Smooth muscle cell (in vitro differentiated cells): ENCODE results near the gene ING3. TPM values are rescaled to one million over a fixed set of nuclear protein-coding genes. Genes with fewer than 3 reads are reported as not detected.
"Not testable (repeated sequence)": the region's sequence is repeated elsewhere in the genome, so short reads cannot be mapped to it uniquely, and the experiment has no call there.

ENCODE experiments used
- DNase-seq: peaks from one replicate; lab custom pipeline; 2025; ENCODE audit not compliant: unreplicated experiment; lab: John Stamatoyannopoulos, UW
- H2AFZ ChIP-seq: fragments of 200-600 bp; sonication (generic); 2 replicates; pipeline ENCODE4 v1.6.0; 2016; ENCODE audit warnings: antibody characterized with exemption, low read depth, mild to moderate bottlenecking
- H3F3A ChIP-seq: fragments of 200-600 bp; sonication (generic); 2 replicates; pipeline ENCODE4 v1.6.0; 2017; ENCODE audit warnings: antibody characterized with exemption, low read depth
- H3K27ac ChIP-seq: fragments of 200-600 bp; sonication (generic); 2 replicates; pipeline ENCODE4 v1.5.1; 2016; ENCODE audit warnings: low read depth, mild to moderate bottlenecking
- H3K27me3 ChIP-seq: fragments of 200-600 bp; sonication (generic); 2 replicates; pipeline ENCODE4 v1.6.1; 2016; ENCODE audit warnings: low read depth, mild to moderate bottlenecking
- H3K36me3 ChIP-seq: fragments of 200-600 bp; sonication (generic); 2 replicates; pipeline ENCODE4 v1.5.1; 2016; ENCODE audit warnings: low read depth
- H3K4me1 ChIP-seq: fragments of 200-600 bp; sonication (generic); 2 replicates; pipeline ENCODE4 v1.5.1; 2016; ENCODE audit warnings: low read depth
- H3K4me2 ChIP-seq: fragments of 200-600 bp; sonication (generic); 2 replicates; pipeline ENCODE4 v1.6.0; 2016; ENCODE audit warnings: mild to moderate bottlenecking
- H3K4me3 ChIP-seq: fragments of 200-600 bp; sonication (generic); 2 replicates; pipeline ENCODE4 v1.5.1; 2016; ENCODE audit warnings: mild to moderate bottlenecking
- H3K79me2 ChIP-seq: fragments of 200-600 bp; sonication (generic); 2 replicates; pipeline ENCODE4 v1.6.0; 2016; ENCODE audit warnings: low read depth, mild to moderate bottlenecking
- H3K9ac ChIP-seq: fragments of 200-600 bp; sonication (generic); 2 replicates; pipeline ENCODE4 v1.6.0; 2016; ENCODE audit warnings: low read depth
- H3K9me3 ChIP-seq: fragments of 200-600 bp; sonication (generic); replicated peaks from 2 replicates; pipeline ENCODE4 v1.5.1; 2016; ENCODE audit warnings: low read depth
- H4K20me1 ChIP-seq: fragments of 200-600 bp; sonication (generic); 2 replicates; pipeline ENCODE4 v1.6.0; 2016; ENCODE audit warnings: low read depth
- WGBS: methylation state at CpG from one replicate; pipeline ENCODE4 v1.1.7; 2016; ENCODE audit warnings: low lambda C conversion rate; 5-methylcytosine and 5-hydroxymethylcytosine counted together
- polyA plus RNA-seq: library from polyadenylated mRNA; unstranded; fragments of >200 nt; fragmentation: Nextera tagmentation; extraction: Ambion mirVana; gene quantifications from 2 replicates; pipeline ENCODE4 v1.2.1, GENCODE V29; 2016
- total RNA-seq: library from RNA; depleted of rRNA; stranded (reverse); fragments of >200 nt; gene quantifications from 2 replicates; pipeline ENCODE4 v1.2.3, GENCODE V29; 2014
- TF ChIP-seq, protein P1 (sequence below): fragments of 200-600 bp; sonication (generic); IDR thresholded peaks from 2 replicates; pipeline ENCODE4 v1.5.1; 2017; ENCODE audit warnings: borderline replicate concordance, mild to moderate bottlenecking, antibody characterized with exemption; ENCODE audit not compliant: insufficient read depth, poor library complexity, severe bottlenecking

The ING3 gene
- total and polyA plus RNA-seq, 2 experiments from 2014 or later, result 8.4 to 11.8 TPM

DNA sequence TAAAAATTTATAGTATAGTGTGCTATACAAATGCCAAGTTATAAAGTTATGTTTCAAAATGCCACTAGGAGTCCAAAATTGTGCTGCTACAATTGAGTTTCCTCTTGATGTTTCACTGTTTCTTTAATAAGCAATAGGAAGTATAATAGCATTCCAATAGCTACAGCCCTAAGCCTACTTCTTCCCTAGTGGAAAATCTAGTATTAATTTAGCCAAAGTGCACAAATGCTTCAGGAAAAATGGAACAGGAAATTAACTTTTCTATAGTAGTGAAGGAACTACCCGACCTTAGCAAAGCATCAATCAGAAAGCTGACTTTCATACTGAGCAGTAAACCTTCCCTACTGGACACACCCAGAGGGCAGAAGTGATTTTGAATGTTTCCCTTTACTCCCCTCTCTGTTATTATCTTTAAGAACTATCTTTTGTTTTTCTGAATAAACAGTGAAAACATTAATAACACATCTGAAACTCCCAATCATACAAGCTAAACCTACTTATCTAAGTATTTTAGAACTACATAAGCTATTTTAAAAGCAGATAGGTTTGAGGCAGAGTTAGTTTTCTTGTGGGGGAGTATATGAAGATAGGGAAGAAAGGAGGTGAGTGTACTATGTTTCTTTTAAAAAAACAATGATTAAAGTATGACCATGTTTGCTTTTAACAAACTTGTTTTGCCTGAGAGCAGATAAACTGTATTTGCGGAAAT, 51.6 kb downstream of the ING3 start:
- Histone ChIP-seq H3K4me1 (peaks cover 38% of the 10 kb centered on the region), H3F3A (peaks cover 11% of the 10 kb centered on the region), H3K4me2 (peak overlapping the region; percentile 69), H3K27ac (peak overlapping the region; percentile 94), H3K9ac (peak overlapping the region; percentile 75), H3K9me3 (no peaks in the 10 kb centered on the region), H4K20me1 (no peaks in the 10 kb centered on the region), H3K79me2 (peaks cover 23% of the 10 kb centered on the region), H3K36me3 (no peaks in the 10 kb centered on the region), H3K27me3 (no peaks in the 10 kb centered on the region), H2AFZ (peak overlapping the region; percentile 45), H3K4me3 (no peak overlapping the region)
- no peak for DNase-seq
- WGBS, result 53% methylated on average over 2 of the region's 2 CpGs
- TF ChIP-seq, protein P1, sequence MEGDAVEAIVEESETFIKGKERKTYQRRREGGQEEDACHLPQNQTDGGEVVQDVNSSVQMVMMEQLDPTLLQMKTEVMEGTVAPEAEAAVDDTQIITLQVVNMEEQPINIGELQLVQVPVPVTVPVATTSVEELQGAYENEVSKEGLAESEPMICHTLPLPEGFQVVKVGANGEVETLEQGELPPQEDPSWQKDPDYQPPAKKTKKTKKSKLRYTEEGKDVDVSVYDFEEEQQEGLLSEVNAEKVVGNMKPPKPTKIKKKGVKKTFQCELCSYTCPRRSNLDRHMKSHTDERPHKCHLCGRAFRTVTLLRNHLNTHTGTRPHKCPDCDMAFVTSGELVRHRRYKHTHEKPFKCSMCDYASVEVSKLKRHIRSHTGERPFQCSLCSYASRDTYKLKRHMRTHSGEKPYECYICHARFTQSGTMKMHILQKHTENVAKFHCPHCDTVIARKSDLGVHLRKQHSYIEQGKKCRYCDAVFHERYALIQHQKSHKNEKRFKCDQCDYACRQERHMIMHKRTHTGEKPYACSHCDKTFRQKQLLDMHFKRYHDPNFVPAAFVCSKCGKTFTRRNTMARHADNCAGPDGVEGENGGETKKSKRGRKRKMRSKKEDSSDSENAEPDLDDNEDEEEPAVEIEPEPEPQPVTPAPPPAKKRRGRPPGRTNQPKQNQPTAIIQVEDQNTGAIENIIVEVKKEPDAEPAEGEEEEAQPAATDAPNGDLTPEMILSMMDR, result no peak

DNA sequence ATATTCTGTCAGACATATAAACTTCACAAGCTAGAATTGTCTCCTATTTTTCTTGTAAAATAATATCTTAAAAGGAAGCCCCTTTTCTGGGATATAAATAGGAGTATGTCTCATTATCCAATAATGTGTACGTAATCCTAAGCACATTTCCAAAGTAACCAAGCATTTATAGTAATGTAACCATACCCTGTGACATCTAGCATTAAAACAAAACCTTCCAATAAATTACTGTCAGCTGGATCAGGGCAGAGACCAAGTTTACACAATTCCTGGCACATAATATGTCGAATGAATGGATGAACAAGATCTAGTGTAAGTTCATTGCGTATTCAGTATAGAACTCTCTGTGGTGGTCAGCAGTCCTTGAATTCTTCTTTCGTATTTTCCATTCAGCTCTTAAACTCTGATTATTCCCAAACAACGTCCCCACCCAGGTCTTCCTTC, 52.2 kb downstream of the ING3 start:
- no peaks in the 10 kb centered on the region for H3K9me3 ChIP-seq
- H3K4me1 ChIP-seq, result peaks cover 41% of the 10 kb centered on the region
- no peaks in the 10 kb centered on the region for H3K36me3 ChIP-seq
- H2AFZ ChIP-seq, result peak overlapping the region; percentile 45
- 53% methylated on average over 5 of the region's 5 CpGs for WGBS
- no peak overlapping the region for H3K4me3 ChIP-seq
- H3K79me2 ChIP-seq, result peaks cover 23% of the 10 kb centered on the region
- peak overlapping the region; percentile 69 for H3K4me2 ChIP-seq
- no peaks in the 10 kb centered on the region for H4K20me1 ChIP-seq
- H3K27me3 ChIP-seq, result no peaks in the 10 kb centered on the region
- peak overlapping the region; percentile 75 for H3K9ac ChIP-seq
- H3K27ac ChIP-seq, result peak overlapping the region; percentile 94
- DNase-seq, result no peak
- TF ChIP-seq, protein P1, result no peak
- H3F3A ChIP-seq, result peaks cover 15% of the 10 kb centered on the region

DNA sequence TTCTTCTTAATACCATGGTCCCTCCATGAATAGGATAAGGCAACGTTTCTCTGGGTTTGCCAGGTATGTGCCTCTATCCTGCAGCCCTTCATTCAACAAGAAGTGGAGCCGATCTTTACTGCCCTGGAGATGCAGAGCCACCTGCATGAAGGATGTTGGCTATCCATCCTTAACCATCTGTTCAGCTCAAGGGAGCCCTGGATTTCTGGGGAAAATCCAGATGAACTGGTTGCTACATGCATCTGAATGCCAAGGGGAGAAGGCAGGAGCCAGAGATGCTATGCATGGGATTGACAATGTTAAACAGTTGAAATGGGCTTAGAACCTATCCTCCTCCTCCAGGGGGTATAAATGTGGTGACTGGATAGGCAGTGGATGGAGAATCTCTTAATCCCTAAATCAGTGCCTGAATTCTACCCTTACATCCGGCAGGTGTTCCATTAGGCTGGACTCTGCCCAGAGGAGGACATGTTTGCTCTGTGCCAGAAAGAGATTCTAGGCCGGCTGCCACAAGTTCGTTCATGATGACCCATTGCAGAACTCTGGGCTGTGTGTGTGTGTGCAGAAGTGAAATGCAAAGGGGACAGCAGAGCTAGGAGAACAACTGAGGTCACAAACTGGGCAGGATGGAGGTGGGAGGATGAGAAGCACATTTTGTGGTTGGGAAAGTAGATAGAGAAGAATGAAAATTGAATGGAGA, 53.6 kb downstream of the ING3 start:
- TF ChIP-seq, protein P1, result no peak
- Histone ChIP-seq H3K27me3 (no peaks in the 10 kb centered on the region), H3K79me2 (peaks cover 18% of the 10 kb centered on the region), H3F3A (peaks cover 18% of the 10 kb centered on the region), H3K27ac (no peak overlapping the region), H3K4me3 (no peak overlapping the region), H2AFZ (no peak overlapping the region), H3K4me2 (no peak overlapping the region), H3K36me3 (no peaks in the 10 kb centered on the region), H3K4me1 (peaks cover 34% of the 10 kb centered on the region), H3K9ac (no peak overlapping the region), H3K9me3 (no peaks in the 10 kb centered on the region), H4K20me1 (no peaks in the 10 kb centered on the region)
- 96% methylated on average over 5 of the region's 5 CpGs for WGBS
- DNase-seq, result no peak

DNA sequence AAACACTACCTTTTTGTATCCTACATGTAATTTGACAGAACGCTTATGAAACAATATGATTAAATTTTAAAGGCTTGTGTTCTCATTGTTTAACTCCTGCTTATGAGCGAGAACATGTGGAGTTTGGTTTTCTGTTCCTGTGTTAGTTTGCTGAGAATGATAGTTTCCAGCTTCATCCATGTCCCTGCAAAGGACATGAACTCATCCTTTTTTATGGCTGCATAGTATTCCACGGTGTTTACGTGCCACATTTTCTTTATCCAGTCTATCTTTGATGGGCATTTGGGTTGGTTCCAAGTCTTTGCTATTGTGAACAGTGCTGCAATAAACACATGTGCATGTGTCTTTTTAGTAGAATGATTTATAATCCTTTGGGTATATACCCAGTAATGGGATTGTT, 54.5 kb downstream of the ING3 start:
- H4K20me1 ChIP-seq, result not testable (repeated sequence)

More for the DNA sequence above, 54.5 kb downstream of the ING3 start:
- not testable (repeated sequence) for H3K9ac ChIP-seq, H3K27ac ChIP-seq, DNase-seq, H3K27me3 ChIP-seq, H3K9me3 ChIP-seq, H2AFZ ChIP-seq, H3K36me3 ChIP-seq, H3K4me3 ChIP-seq, H3K4me2 ChIP-seq
- Histone ChIP-seq H3F3A (peaks cover 18% of the 10 kb centered on the region), H3K79me2 (peaks cover 21% of the 10 kb centered on the region), H3K4me1 (peaks cover 33% of the 10 kb centered on the region)
- 98% methylated on average over 4 of the region's 4 CpGs for WGBS
